ENCODE data around the gene RIC8A.
A peak's percentile ranks its signal among the peaks of the same experiment; 100 is the strongest.

RIC8A gene

DNA sequence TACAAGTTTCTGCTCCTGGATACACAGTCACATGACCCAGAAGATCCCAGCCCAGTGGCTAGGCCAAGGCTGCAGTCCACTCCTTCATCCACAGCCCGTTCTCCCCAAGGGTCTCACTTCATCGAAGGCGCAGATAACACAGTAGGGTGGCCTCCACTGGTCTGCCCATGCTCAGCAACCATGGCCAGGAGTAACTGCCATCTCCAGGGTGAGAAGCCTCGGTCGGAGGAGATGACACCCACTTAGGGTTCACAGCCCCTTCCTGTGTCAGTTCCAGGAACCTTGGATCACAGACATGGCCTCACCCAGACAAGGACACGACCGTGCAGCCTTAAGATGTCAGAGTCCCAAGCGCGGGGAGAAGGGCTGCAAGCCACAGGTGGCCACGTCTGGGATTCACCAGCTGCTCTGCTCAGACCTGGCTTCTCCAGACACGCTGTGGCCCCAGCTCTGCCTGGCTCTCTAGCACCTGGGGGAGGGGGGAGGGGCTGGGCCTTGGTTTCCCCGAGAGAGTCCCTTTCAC is 2.9 kb upstream of the RIC8A start:
- DNase-seq: no peak

DNA sequence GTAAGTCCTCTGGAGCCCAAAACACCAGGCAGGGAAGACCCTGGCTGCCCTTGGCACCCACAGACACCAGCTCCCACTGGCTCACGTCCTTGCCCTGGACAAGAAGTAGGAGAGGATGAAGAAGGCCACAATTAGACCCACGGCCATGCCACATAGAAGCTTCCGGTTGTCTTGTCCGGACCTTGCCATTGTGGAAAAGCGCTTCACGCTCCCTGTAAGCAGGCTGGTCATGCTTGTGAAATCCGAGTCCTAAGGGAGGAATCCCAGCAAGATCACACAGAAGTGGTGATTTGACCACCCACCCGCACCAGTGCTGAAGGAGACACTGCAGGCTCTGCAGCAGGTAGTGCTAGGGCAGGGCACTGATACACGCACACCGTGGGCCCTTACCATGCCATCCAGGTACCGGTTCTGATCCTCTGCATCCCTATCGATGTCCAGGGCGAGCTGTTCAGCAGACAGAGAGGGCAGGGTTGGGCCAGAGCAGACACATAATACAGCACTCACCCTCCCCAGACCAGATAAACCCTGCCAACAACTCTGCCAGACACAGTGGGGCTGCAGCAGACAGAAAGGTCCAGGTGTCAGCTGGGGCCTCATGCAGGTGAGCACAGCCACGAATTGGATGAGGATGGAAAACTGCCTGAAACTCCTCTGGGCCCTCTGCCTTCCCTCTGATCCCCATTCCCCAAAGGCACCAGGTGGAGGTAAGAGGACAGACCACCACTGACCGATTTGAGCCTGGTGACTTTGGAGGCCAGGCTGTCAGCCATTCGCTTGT is 2.1 kb upstream of the RIC8A start:
- no peak for DNase-seq

DNA sequence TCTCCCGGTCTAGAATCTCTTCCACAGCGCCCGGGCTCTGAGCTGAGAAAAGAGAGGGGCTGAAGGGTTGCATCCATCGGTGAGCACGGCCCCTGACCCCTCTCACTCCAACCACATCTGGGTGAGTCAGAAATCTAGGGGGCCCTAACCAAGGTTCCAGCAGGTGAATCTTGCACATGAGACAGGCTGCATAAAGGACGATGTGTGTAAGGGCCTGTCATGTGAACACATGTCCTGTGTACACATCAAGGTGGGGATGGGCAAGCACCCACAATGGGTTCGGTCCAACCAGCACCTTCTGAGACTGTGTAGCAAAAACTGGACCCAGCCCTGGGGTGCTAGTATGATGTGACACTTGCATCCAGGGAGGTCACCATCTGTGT is 1.5 kb upstream of the RIC8A start:
- DNase-seq: no peak

DNA sequence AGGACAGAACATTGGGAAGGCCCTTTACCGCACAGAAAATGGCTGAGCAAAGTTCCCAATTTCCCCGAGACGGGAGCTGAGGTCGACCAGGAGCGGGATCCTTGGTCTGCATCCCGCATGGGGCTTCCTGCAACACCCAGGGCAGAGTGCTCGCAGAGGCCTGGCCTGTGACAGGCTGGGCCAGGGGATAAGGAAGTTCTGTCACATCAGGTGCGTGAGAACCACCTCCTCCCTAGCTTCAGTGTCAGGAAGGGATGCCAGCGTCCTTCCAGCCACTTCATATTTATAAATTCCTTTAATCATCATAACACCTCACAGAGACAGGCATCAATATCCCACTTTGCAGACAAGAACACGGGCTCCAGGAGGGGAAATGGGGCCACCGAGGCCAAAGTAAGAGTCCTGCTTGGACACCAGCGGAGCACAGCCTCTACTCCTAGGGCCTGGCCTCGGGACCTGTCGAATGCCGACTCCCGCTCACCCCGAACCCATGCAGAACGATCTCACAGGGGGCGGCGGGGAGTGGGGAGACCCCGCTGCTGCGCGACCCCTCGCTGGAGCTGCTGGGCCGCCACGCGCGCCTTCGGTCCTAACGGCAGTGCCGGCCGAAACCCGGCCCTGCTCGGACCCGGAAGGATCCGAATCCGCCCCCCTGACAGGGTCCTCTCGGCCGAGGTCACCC is 841 bp upstream of the RIC8A start:
- DNase-seq: peak; percentile 27

DNA sequence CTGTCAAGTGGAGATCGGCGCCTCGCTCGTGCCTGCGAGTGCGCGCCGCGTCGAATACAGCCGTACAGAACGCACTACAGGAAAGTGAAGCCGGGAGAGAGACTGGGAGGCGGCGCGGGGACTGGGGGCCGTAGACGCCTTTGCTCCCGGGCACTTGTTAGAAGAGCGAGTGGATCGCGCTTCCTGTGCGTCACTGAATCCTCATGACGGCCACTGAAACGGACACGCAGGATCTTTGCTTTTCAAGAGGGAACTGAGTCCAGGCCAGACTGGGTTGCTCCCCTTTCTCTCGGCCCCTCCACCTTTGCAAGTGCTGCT is 314 bp downstream of the RIC8A start:
- DNase-seq: no peak

DNA sequence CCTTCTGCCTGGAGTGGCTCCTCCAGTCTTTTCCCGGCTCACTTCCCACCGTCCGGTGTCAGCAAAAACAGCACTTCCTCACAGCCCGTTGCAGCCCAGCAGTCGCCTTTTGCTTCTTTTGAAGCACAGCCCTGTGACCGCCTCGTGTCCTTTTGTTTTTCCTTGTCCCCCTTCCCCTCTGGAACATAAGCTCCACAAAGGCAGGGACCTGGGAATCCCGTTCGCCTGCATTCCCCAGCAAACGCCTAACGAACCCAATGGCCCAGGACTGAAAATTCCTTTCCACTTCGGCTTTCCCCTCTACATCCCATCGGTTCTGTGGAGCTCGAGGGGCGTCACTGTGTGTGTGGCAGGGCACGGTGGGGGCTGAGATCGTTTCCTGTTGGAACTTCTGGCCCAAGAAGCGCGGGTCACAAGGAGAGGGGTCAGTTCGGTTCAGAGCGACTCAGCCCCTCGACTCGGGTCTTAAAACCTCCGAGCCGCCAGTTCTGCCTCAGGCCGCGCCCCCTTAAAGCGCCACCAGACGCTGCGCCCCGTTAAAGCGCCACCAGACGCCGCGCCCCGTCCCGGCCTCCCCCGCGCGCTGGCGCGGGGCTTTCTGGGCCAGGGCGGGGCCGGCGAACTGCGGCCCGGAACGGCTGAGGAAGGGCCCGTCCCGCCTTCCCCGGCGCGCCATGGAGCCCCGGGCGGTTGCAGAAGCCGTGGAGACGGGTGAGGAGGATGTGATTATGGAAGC is 841 bp downstream of the RIC8A start:
- peak; percentile 84 for DNase-seq

DNA sequence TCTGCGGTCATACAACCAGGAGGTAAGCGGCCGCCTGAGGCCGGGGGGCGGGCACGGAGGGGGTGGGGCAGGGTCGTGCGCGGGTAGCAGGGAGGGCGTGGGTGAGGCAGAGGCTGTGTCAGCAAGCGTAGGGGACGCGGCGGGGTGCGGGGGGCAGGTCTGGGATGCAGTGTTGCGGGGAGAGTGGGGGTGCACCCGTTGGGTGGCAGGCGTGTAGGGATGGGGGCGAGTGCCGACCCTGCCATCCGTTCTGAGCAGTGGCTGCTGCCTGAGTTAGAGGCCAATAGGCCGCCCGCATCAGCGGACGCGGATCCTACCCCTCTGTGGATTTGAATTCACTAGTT is 1.4 kb downstream of the RIC8A start:
- no peak for DNase-seq

DNA sequence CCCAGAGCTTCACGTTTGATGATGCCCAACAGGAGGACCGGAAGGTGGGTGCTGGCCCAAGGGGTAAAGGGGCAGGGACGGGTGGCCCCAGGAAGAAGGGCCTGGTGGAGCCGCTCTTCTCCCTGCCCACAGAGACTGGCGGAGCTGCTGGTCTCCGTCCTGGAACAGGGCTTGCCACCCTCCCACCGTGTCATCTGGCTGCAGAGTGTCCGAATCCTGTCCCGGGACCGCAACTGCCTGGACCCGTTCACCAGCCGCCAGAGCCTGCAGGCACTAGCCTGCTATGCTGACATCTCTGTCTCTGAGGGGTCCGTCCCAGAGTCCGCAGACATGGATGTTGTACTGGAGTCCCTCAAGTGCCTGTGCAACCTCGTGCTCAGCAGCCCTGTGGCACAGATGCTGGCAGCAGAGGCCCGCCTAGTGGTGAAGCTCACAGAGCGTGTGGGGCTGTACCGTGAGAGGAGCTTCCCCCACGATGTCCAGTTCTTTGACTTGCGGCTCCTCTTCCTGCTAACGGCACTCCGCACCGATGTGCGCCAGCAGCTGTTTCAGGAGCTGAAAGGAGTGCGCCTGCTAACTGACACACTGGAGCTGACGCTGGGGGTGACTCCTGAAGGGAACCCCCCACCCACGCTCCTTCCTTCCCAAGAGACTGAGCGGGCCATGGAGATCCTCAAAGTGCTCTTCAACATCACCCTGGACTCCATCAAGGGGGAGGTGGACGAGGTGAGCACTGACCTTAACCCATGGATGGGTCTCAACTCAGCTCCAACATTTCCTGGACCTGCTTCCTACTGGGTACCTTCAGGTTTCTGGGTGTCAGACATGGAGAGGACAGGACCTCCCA is 2.0 kb downstream of the RIC8A start:
- no peak for DNase-seq

DNA sequence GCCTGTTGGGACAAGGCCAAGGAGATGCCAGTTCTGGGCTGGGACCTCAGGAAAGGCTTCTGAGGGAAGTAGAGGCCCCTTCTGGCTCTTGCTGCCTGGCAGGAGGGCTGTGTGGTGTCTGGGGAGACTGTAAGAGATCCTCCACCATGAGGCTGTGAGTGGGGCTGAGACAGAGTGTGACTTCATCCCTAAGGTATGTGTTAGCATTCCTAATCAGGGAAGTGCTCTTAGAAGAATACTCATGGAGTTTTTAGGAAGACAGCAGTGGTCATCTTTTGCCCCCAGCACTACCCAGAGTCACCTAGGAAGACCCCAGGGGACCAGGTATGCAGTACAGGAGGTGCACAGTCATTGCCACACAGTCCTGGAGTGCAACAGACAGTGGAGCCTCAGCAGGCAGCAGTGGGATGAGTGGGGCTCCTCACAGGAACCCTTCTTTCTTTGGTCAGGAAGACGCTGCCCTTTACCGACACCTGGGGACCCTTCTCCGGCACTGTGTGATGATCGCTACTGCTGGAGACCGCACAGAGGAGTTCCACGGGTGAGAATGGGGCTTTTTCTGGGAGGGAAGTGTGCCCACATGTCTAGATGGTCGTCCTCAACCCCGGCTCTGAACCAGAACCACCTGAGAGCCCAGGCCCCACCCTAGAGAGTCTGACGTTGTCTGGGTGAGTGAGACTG is 2.8 kb downstream of the RIC8A start:
- no peak for DNase-seq

DNA sequence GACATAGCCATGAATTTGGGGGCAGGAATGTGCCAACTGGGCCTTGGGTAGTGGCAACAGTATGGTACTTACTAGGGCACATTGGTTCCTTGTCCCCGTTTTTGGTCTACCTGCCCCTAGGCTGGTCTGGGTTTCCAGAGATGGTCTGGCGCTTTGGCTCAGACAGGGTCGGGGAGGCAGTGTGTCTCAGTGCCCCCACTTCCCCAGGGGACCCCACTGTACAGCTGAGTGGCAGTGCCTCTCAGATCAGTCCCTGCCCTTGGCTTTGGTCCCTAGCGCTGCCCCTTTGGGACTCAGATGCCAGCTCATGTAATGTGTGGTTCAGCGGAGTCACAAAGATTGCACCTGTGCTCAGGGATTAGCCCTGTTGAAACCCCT is 3.3 kb downstream of the RIC8A start:
- DNase-seq: no peak

DNA sequence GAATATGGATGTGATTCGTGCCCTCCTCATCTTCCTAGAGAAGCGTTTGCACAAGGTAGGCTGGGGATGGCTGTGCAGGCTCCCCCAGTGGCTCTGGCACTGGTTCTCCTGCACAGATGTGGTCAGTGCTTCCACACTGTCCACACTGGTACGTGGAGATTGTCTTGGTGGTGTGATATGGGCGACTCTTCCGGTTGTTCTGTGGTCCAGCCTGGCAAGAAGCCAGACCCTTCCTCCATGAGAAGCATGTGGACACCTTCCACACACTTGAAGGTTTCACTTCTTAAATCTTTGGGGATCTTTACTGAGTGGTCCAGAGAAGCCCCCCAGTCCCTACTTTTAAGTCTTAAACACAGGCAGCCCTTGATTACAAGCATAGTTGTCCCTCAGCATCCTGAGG is 3.8 kb downstream of the RIC8A start:
- no peak for DNase-seq

DNA sequence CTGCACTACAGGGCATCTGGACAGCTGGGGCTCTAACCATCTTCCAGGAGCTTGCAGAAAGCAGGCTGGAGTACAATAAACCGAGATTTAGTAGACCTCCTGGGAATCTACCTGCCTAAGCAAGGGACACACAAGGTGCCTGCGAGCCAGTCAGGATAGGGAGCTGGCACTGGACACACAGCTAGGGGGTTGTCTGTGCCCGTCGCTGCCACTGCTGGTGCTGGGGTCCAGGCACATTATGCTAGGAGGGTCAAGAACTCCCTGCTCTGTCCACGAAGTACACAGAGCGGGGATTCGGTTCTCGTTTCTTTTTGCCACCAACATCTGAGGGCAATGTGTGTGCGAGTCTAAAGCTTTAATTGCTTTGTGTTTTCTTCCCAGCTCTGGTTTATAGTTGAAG is 4.2 kb downstream of the RIC8A start:
- no peak for DNase-seq

DNA sequence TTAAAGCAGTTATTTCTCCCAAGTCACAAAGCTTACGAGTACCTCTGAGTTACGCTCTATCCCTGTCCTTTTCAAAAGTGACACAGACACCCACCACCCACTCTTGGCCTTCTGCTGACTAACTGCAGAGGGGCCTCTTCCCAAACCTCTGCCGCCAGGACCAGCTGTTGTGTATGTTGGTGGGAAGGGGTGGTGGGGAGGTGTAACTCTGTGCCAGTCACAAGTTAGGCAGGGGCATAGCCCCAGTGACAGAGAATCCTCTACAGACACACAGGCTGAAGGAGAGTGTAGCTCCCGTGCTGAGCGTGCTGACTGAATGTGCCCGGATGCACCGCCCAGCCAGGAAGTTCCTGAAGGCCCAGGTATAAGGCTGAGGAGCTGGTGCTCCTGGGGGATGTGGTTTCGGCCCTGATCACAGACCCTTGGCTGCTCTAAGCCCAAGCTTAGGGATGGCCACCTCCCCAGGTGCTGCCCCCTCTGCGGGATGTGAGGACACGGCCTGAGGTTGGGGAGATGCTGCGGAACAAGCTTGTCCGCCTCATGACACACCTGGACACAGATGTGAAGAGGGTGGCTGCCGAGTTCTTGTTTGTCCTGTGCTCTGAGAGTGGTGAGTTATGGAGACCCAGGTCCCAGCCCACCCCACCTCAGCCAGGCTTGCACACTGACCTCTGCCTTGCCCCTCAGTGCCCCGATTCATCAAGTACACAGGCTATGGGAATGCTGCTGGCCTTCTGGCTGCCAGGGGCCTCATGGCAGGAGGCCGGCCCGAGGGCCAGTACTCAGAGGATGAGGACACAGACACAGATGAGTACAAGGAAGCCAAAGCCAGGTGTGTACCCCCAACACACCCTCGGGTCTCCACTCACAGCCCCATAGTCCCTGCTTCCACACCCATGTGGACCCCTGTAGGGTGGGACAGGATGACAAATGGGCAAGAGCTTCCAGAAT is 4.9 kb downstream of the RIC8A start:
- DNase-seq: no peak

DNA sequence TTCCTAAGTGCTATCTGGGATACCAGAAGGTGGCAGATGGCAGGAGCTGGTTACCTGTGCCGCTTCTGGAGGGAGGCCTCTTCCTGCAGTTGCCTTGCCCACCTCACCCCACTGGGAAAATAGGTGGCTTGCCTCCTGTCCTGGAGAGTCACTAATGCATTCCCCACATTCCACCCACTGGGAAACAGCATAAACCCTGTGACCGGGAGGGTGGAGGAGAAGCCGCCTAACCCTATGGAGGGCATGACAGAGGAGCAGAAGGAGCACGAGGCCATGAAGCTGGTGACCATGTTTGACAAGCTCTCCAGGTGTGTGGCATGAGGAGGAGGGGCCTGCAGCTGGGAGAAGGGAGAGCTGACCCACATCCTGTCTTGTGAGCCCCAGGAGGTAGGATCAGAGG is 5.6 kb downstream of the RIC8A start:
- DNase-seq: no peak

DNA sequence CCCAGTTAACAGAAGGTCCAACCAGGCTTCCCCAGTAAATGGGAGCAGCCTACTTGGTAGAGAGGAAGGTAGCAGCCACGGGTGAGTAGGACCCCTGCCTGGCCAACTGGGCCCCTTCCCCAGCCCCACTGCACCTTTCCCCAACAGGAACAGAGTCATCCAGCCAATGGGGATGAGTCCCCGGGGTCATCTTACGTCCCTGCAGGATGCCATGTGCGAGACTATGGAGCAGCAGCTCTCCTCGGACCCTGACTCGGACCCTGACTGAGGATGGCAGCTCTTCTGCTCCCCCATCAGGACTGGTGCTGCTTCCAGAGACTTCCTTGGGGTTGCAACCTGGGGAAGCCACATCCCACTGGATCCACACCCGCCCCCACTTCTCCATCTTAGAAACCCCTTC is 6.6 kb downstream of the RIC8A start:
- DNase-seq: no peak

DNA sequence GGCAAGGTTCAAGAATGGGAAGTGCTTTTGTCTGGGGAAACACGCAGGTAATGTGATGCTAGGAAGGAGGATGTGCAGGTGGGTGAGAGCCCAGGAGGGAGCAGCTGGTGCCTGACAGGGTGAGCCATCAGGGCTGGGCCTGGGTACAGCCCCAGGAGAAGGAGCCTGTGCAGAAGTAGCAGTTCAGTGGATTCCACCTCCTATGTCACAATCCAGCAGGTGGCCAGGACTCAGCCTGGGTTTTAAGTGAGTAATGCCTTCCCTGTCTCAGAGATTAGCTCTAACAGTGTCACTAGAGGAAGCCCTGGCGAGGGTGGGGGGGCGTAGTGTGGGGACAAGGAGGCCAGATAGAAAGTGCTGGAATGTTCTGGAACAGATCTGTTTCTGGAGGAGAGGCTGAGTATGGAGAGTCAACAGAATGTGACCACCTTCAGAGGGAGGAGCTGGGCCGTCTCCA is 8.1 kb downstream of the RIC8A start:
- no peak for DNase-seq

DNA sequence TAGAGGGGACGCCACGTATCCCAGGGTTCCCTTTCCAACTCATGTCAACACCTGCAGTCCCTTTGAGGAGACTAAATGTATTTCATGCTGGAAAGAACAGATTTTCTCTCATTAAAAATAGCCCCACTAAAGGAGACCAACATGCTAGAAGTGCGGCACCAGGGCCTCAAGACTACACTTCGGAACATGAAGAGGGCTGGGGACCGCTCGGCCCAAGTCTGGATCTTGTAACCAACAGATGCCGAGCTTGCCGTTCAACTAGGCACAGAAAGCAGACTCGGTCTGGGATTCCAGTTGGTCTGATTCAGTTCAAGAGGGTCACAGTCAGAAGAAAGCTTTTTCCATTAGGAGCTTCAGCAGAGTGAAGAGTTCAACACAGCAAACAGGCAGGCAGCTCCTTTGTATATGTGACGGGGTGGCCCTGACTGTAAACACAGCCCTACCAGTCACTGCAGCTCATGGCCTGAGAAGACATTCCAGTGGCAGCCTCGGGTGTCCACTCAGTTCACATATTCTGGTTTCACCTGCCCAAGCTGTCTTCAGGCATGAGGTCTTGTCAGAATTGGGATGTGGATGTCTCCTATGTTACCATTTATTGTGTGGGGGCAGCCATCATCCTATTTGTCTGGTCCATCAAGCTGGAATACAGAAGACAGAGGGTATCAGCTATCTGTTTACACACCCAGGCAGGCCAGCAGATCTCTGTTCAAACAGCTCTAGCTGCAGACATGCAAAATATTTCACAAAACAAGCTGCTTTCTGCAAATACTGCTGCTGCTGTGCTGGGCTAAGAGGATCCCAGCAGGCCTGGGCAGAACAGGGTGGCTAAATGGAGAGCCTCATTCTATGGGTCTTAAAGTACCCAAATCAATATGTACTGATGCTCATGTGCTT is 8.8 kb downstream of the RIC8A start:
- no peak for DNase-seq

DNA sequence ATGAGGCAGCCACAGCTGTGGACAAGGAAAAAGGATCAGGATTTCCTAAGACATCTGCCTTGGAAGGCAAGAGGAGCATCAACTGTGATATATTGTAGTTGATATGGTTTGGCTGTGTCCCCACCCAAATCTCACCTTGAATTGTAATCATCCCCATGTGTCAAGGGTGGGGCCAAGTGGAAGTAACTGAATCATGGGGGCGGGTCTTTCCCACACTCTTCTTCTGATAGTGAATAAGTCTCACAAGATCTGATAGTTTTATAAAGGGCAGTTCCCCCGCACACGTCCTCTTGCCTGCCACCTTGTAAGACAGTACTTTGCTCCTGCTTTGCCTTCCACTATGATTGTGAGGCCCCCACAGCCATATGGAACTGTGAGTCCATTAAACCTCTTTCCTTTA is 10.2 kb downstream of the RIC8A start:
- no peak for DNase-seq

DNA sequence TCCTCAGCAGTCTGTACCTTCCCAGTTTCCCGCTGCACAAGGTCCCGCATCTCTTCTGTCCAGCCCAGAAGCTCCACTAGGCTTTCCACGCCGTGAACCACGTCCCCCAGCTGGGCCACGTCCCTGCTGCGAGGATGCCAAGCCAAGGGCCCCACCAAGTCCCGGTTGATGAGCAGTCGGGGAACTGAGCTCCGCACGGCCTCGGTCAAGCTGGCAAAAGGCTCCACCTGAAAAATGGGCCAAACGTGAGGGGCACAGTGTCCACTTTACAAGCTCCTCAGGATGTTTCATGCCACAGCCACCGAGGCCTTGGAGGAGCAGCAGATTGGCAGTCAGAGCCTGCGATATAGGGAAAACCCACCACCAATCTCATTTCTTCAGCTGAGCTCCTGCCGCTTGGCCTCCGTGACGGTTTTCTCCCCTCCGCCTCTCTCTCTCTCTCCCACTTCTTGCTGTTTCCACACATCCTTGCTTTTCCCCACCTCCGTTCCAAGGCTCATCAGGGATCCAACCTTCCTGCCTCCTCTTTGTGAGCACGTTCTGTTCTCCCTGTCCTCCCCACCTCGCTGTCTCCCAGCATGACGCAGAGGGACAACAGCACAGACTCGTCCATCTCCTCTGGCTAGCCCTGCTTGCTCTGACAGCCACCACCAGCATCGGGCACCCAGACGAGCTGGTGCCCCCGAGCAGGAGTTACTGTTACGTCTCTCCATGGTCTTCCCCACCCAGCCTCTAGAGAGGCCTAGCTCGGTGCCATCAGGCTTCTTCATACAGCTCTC is 11.5 kb downstream of the RIC8A start:
- DNase-seq: no peak
